Esophagus muscularis mucosa (tissue), 4 donors: Measurements from ENCODE around the gene DOCK4. TPM values are rescaled to one million over a fixed set of nuclear protein-coding genes. Genes with fewer than 3 reads are reported as not detected.

ENCODE experiments used
- DNase-seq: peaks from one replicate; pipeline ENCODE4 v3.0.0-alpha.2; 2017; ENCODE audit errors: extremely low spot score
- H3K27ac ChIP-seq, 4 donors: fragments of 200-600 bp; sonication (generic); replicated peaks in 1 of 4; 1 replicate in 3 of 4; 2 replicates in 1 of 4; pipeline ENCODE4 v1.5.1; 2016 to 2019; ENCODE audit warnings: mild to moderate bottlenecking in 1 of 4
- H3K27me3 ChIP-seq, 4 donors: fragments of 200-600 bp; sonication (generic); one replicate each; pipeline versions ENCODE4 v1.5.1 to v1.6.0; 2016 to 2019
- H3K36me3 ChIP-seq, 4 donors: fragments of 200-600 bp; sonication (generic); one replicate each; pipeline ENCODE4 v1.5.1; 2016 to 2019
- H3K4me1 ChIP-seq, 4 donors: fragments of 200-600 bp; sonication (generic); one replicate each; pipeline ENCODE4 v1.5.1; 2016 to 2019
- H3K4me3 ChIP-seq, 4 donors: fragments of 200-600 bp; sonication (generic); 1 replicate in 2 of 4; 2 replicates in 2 of 4; pipeline ENCODE4 v1.5.1; 2016 to 2019; ENCODE audit warnings: mild to moderate bottlenecking in 4 of 4, moderate library complexity in 1 of 4
- H3K9me3 ChIP-seq, 4 donors: fragments of 200-600 bp; sonication (generic); 1 replicate in 3 of 4; 2 replicates in 1 of 4; pipeline ENCODE4 v1.5.1; 2016 to 2019
- EP300 ChIP-seq: sonication (generic); formaldehyde crosslinking; IDR thresholded peaks from one replicate; pipeline ENCODE4 v1.6.1; 2017; ENCODE audit warnings: antibody characterized with exemption
- POLR2A ChIP-seq: fragments of 450-650 bp; IDR thresholded peaks from one replicate; pipeline ENCODE4 v1.6.1; 2017; ENCODE audit warnings: antibody characterized with exemption, moderate library complexity, mild to moderate bottlenecking, low read depth
- POLR2AphosphoS5 ChIP-seq, 2 donors: sonication (generic); formaldehyde crosslinking; IDR thresholded peaks; one replicate each; pipeline ENCODE4 v1.6.1; 2017; ENCODE audit warnings: antibody characterized with exemption in 2 of 2
- WGBS: methylation state at CpG from one replicate; pipeline ENCODE4 v1.1.5; 2018; 5-methylcytosine and 5-hydroxymethylcytosine counted together
- intact Hi-C: fragments of 100-400 bp; cut with DNase I; formaldehyde crosslinking; loops from one replicate; pipeline ENCODE4 v1.15.1; 2023
- total RNA-seq, 4 donors: library from RNA; depleted of rRNA; stranded (reverse); fragments of >200 nt; gene quantifications; one replicate each; pipeline versions ENCODE4 v1.1.0 to v1.2.1, GENCODE V29; 2016
- TF ChIP-seq, protein P1 (sequence below), 3 experiments: fragments of 200-600 bp in 2 of 3; fragments of 450-650 bp in 1 of 3; sonication (generic) in 2 of 3; IDR thresholded peaks; one replicate each; pipeline ENCODE4 v1.5.1; 2017 to 2019; ENCODE audit warnings: antibody characterized with exemption in 3 of 3, mild to moderate bottlenecking in 2 of 3, moderate library complexity in 1 of 3

Gene DOCK4
- total RNA-seq, 4 donors from 2014 or later, result 14.0 to 25.3 (median 18.8) TPM

DNA sequence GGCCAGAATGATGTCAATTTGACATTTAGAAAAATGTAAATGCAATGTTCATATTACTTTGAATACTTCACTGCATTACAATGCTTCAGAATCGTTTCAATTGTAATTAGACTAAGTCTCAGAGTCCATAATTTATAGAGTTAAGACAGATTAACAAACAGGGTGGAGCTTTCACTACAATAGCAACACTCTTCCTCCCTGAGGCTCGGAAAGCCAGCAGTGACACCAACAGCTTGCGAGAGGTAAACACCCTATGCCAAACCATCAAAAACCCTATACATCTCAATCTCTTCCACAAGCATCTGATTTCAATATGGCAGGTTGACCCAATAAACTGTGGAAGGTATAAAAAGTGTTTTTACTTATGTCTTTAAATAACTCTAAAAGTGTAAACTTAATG lies 72.2 kb downstream of the DOCK4 start:
- TF ChIP-seq, protein P1, sequence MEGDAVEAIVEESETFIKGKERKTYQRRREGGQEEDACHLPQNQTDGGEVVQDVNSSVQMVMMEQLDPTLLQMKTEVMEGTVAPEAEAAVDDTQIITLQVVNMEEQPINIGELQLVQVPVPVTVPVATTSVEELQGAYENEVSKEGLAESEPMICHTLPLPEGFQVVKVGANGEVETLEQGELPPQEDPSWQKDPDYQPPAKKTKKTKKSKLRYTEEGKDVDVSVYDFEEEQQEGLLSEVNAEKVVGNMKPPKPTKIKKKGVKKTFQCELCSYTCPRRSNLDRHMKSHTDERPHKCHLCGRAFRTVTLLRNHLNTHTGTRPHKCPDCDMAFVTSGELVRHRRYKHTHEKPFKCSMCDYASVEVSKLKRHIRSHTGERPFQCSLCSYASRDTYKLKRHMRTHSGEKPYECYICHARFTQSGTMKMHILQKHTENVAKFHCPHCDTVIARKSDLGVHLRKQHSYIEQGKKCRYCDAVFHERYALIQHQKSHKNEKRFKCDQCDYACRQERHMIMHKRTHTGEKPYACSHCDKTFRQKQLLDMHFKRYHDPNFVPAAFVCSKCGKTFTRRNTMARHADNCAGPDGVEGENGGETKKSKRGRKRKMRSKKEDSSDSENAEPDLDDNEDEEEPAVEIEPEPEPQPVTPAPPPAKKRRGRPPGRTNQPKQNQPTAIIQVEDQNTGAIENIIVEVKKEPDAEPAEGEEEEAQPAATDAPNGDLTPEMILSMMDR (IDR thresholded peaks at IDR 0.05), result no peak
- TF ChIP-seq POLR2A, result no peak
- TF ChIP-seq POLR2AphosphoS5 (IDR thresholded peaks at IDR 0.05), result no peak
- TF ChIP-seq EP300, result no peak
- Histone ChIP-seq H3K9me3 (no peaks in the 10 kb centered on the region), H3K27ac (no peak overlapping the region), H3K4me3 (no peak overlapping the region), H3K36me3 (no peaks in the 10 kb centered on the region), H3K27me3 (no peaks in the 10 kb centered on the region), H3K4me1 (peaks cover 37 to 58% (median 47%) of the 10 kb centered on the region in 4 donors)
- intact Hi-C loops, result loop anchor here (10.0 kb wide), 1 partner anchor 71 kb away; the partner anchor contains the start of genes DOCK4 and ZNF277
- DNase-seq, result no peak
- 78% methylated on average over 3 of the region's 3 CpGs for WGBS

DNA sequence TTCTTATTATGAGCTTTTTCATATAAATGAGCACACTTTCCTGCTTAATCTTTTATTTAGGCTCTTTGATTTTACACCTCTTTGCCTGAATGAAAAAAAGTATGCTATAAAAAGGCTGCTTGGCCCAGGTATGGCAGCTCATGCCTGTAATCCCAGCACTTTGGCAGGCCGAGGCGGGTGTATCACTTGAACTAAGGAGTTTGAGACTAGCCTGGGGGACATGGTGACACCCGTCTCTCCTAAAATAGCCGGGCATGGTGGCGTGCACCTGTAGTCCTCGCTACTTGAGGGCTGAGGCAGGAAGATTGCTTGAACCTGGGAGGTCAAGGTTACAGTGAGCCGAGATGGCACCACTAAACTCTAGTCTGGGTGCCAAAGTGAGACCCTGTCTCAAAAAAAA lies 72.9 kb downstream of the DOCK4 start:
- DNase-seq, result no peak
- intact Hi-C loops, result loop anchor here (10.0 kb wide), 1 partner anchor 71 kb away; the partner anchor contains the start of genes DOCK4 and ZNF277
- no peak overlapping the region for H3K4me3 ChIP-seq
- H3K4me1 ChIP-seq, result peaks cover 40 to 58% (median 50%) of the 10 kb centered on the region in 4 donors
- H3K9me3 ChIP-seq, result no peaks in the 10 kb centered on the region
- H3K27ac ChIP-seq, result no peak overlapping the region
- H3K36me3 ChIP-seq, result no peaks in the 10 kb centered on the region
- H3K27me3 ChIP-seq, result no peaks in the 10 kb centered on the region
- WGBS, result 98% methylated on average over 7 of the region's 7 CpGs
- no peak for TF ChIP-seq POLR2AphosphoS5 (IDR thresholded peaks at IDR 0.05)
- TF ChIP-seq, protein P1 (IDR thresholded peaks at IDR 0.05), result no peak
- TF ChIP-seq EP300, result no peak
- no peak for TF ChIP-seq POLR2A

DNA sequence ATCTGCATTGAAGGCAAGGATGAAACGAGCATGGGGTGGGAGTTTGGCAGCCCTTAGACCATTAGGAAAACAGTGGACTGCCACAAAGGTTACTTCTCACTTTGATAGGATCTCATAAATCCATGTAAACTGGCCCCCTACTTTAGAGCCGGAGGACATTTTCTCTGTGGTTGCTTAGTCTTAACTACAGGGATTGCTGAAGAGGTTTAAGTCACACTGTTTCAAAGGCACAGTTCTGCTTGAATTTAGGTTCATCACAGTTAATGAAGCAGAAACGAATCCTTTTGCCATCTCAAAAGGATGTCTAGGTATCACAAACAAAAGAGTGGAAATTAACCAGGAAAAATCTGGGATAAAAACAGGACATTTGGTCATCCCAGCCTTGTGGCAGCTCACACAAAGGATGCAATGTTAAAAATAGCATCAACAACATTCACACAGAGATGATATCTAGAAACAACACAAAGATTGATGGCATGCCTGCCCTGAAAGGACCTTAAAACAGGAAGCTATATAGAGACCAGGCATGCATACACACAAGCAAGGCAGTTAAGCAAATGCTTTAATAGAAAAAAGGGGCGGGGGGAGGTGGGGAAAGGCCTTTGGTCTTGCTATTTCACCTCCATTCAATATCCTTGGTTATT lies 74.0 kb downstream of the DOCK4 start:
- no peaks in the 10 kb centered on the region for H3K27me3 ChIP-seq
- no peaks in the 10 kb centered on the region for H3K36me3 ChIP-seq
- 66% methylated on average over 4 of the region's 4 CpGs for WGBS
- no peaks in the 10 kb centered on the region for H3K9me3 ChIP-seq
- TF ChIP-seq POLR2AphosphoS5 (IDR thresholded peaks at IDR 0.05) (no peak), POLR2A (no peak), EP300 (no peak)
- TF ChIP-seq, protein P1 (IDR thresholded peaks at IDR 0.05), result no peak
- no peak overlapping the region for H3K4me3 ChIP-seq
- intact Hi-C loops, result loop anchor here (10.0 kb wide), 1 partner anchor 73 kb away; the partner anchor contains the start of genes DOCK4 and ZNF277
- DNase-seq, result no peak
- peak overlapping the region in 2 of 4 donors; percentile 12 to 38 for H3K27ac ChIP-seq
- H3K4me1 ChIP-seq, result peaks cover 40 to 48% (median 47%) of the 10 kb centered on the region in 4 donors

DNA sequence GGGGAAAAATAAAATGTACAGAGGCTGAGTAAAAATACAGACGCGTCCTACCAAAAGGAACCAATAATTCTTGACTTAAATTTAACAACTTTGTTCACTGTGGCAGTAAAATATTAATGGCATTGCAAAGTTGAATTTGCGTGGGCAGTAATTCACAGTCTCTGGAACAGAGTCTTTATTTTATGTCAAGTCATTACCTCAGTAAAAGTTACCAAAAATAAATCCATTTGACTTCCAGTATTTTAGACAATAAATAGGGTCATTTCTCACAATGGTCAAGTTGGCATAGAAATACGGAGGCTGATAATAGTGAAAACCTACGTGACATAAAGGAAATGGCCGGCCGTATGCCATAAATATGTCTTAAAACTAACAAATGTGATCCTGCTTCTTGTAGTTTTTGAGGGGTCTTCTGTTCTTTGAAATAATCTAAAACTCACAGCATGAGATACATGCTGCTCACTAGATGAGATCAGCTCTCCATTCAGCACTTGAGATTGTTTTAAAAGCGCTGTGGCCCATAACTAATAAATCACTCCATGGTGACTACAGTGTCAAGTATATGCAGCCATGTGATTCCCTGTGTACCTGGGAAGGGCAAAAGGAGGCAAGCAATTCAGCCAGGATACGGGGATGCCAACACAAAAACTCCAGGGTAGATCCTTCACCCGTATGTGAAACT lies 75.3 kb downstream of the DOCK4 start:
- H3K4me3 ChIP-seq, result no peak overlapping the region
- H3K36me3 ChIP-seq, result no peaks in the 10 kb centered on the region
- 66% methylated on average over 10 of the region's 10 CpGs for WGBS
- peaks cover 30 to 40% (median 34%) of the 10 kb centered on the region in 4 donors for H3K4me1 ChIP-seq
- DNase-seq, result no peak
- H3K27ac ChIP-seq, result peak overlapping the region in 3 of 4 donors; percentile 12 to 22 (median 12)
- intact Hi-C loops, result loop anchor here (10.0 kb wide), 1 partner anchor 74 kb away; the partner anchor contains the start of genes DOCK4 and ZNF277
- no peaks in the 10 kb centered on the region for H3K27me3 ChIP-seq
- TF ChIP-seq POLR2A (no peak), EP300 (no peak), POLR2AphosphoS5 (IDR thresholded peaks at IDR 0.05) (no peak)
- TF ChIP-seq, protein P1 (IDR thresholded peaks at IDR 0.05), result no peak
- H3K9me3 ChIP-seq, result no peaks in the 10 kb centered on the region
